ENCODE data around the gene MAB21L1. TPM values are rescaled to one million over a fixed set of nuclear protein-coding genes. Genes with fewer than 3 reads are reported as not detected.

MAB21L1 gene
- total and polyA plus RNA-seq, 2 donors from 2014 or later, result 0.17 to 0.47 TPM

DNA sequence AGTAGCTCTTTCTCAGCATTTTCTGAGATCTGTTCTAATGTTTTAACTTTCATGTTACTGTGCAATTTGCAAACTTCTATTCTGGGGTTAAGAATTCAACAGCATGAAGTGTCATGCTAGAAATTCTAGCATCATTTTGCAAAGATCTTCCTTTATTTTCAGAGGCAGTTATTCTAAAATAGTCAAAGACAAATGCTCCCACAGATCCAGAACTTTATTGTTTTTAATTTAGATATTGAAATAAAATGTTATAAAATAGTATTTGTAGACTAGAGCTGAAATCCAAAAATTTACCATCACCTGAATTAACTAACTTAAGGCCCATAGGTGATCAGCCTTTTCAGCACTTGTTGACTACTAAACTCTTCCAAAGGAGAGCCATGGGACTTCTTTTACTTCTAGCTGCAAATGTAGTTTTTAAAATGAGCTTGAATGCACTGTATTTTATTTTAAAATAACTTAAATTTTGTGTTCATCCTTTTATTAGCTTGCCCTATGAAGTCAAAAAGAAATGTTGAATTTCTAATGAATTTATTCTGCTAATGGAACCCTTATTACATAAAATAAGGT, 3.2 kb downstream of the MAB21L1 start:
- Histone ChIP-seq H3K27me3 (ENCODE audit: control insufficient read depth, insufficient read depth, low read length) (peaks cover 80% of the 10 kb centered on the region), H3K36me3 (ENCODE audit: control insufficient read depth in 2 of 3, insufficient read depth in 3 of 3, low read length in 3 of 3) (no peaks in the 10 kb centered on the region), H3K27ac (ENCODE audit: low read depth in 2 of 2, low read length in 2 of 2) (no peak overlapping the region), H3K4me1 (ENCODE audit: control insufficient read depth in 2 of 3, insufficient read depth in 2 of 3, low read depth in 1 of 3, low read length in 3 of 3) (peaks cover 0 to 4% (median 0%) of the 10 kb centered on the region in 3 donors), H3K4me3 (ENCODE audit: low read length in 3 of 3) (no peak overlapping the region), H3K9ac (ENCODE audit: low read length in 3 of 3) (no peak overlapping the region), H3K9me3 (ENCODE audit: control insufficient read depth in 2 of 3, insufficient read depth in 1 of 3, low read length in 3 of 3) (peaks cover 0 to 6% (median 0%) of the 10 kb centered on the region in 3 donors)
- FAIRE-seq, result no peak
- TF ChIP-seq, protein P1, sequence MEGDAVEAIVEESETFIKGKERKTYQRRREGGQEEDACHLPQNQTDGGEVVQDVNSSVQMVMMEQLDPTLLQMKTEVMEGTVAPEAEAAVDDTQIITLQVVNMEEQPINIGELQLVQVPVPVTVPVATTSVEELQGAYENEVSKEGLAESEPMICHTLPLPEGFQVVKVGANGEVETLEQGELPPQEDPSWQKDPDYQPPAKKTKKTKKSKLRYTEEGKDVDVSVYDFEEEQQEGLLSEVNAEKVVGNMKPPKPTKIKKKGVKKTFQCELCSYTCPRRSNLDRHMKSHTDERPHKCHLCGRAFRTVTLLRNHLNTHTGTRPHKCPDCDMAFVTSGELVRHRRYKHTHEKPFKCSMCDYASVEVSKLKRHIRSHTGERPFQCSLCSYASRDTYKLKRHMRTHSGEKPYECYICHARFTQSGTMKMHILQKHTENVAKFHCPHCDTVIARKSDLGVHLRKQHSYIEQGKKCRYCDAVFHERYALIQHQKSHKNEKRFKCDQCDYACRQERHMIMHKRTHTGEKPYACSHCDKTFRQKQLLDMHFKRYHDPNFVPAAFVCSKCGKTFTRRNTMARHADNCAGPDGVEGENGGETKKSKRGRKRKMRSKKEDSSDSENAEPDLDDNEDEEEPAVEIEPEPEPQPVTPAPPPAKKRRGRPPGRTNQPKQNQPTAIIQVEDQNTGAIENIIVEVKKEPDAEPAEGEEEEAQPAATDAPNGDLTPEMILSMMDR (IDR thresholded peaks at IDR 0.05; ENCODE audit: borderline replicate concordance, extremely low read depth, insufficient read depth), result no peak
- intact Hi-C loops (cut with DNase I), result no loop called here
- DNase-seq, result peak in 2 of 5 donors; percentile 2 to 39

DNA sequence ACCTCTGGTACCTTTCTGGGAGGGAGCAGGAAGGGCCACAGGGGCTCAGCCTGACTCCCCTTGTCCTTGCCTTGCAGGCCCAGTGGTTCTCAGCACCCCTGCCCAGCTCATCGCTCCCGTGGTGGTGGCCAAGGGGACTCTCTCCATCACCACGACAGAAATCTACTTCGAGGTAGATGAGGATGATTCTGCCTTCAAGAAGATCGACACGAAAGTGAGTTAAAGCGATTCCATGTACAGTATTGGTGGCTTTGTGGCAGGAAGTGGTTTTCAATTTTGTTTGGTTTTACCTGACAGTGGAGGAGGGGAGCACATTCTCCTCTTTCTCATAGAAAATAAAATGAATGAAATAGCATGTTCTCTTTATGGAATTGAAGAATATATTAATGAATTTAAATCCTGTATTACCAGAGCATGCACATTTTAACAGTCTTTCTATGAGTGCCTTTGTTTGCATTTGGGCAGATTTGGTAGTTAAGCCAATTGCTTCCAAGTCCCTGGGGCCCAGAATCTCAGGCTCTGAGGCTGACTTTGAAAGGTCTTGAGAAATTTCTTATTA, 4.1 kb downstream of the MAB21L1 start:
- H3K27me3 ChIP-seq (ENCODE audit: control insufficient read depth, insufficient read depth, low read length), result peaks cover 73% of the 10 kb centered on the region
- peak in 4 of 5 donors; percentile 3 to 44 (median 30) for DNase-seq
- no peaks in the 10 kb centered on the region for H3K36me3 ChIP-seq (ENCODE audit: control insufficient read depth in 2 of 3, insufficient read depth in 3 of 3, low read length in 3 of 3)
- TF ChIP-seq, protein P1 (IDR thresholded peaks at IDR 0.05; ENCODE audit: borderline replicate concordance, extremely low read depth, insufficient read depth), result no peak
- intact Hi-C loops (cut with DNase I), result no loop called here
- FAIRE-seq, result no peak
- peaks cover 0 to 6% (median 0%) of the 10 kb centered on the region in 3 donors for H3K9me3 ChIP-seq (ENCODE audit: control insufficient read depth in 2 of 3, insufficient read depth in 1 of 3, low read length in 3 of 3)
- H3K4me1 ChIP-seq (ENCODE audit: control insufficient read depth in 2 of 3, insufficient read depth in 2 of 3, low read depth in 1 of 3, low read length in 3 of 3), result peaks cover 0 to 4% (median 0%) of the 10 kb centered on the region in 3 donors
- no peak overlapping the region for H3K4me3 ChIP-seq (ENCODE audit: low read length in 3 of 3)
- H3K9ac ChIP-seq (ENCODE audit: low read length in 3 of 3), result no peak overlapping the region
- no peak overlapping the region for H3K27ac ChIP-seq (ENCODE audit: low read depth in 2 of 2, low read length in 2 of 2)

GRCh38 chr13:35471706-35472322, 4.7 kb downstream of the MAB21L1 start:
- no peak overlapping the region for H3K9ac ChIP-seq (ENCODE audit: low read length in 3 of 3)
- peaks cover 0 to 4% (median 0%) of the 10 kb centered on the region in 3 donors for H3K4me1 ChIP-seq (ENCODE audit: control insufficient read depth in 2 of 3, insufficient read depth in 2 of 3, low read depth in 1 of 3, low read length in 3 of 3)
- H3K27me3 ChIP-seq (ENCODE audit: control insufficient read depth, insufficient read depth, low read length), result peaks cover 67% of the 10 kb centered on the region
- DNase-seq, result peak in 4 of 5 donors; percentile 30 to 53 (median 34)
- TF ChIP-seq, protein P1 (IDR thresholded peaks at IDR 0.05; ENCODE audit: borderline replicate concordance, extremely low read depth, insufficient read depth), result no peak
- FAIRE-seq, result no peak
- H3K4me3 ChIP-seq (ENCODE audit: low read length in 3 of 3), result no peak overlapping the region
- no peaks in the 10 kb centered on the region for H3K36me3 ChIP-seq (ENCODE audit: control insufficient read depth in 2 of 3, insufficient read depth in 3 of 3, low read length in 3 of 3)
- peaks cover 0 to 6% (median 0%) of the 10 kb centered on the region in 3 donors for H3K9me3 ChIP-seq (ENCODE audit: control insufficient read depth in 2 of 3, insufficient read depth in 1 of 3, low read length in 3 of 3)
- no peak overlapping the region for H3K27ac ChIP-seq (ENCODE audit: low read depth in 2 of 2, low read length in 2 of 2)
- intact Hi-C loops (cut with DNase I), result no loop called here
